ENCODE measurements around the gene FRMPD1. TPM values are rescaled to one million over a fixed set of nuclear protein-coding genes. Genes with fewer than 3 reads are reported as not detected.

The FRMPD1 gene
- total and polyA plus RNA-seq, 2 donors from 2014 or later, result 0.19 to 0.90 TPM

DNA sequence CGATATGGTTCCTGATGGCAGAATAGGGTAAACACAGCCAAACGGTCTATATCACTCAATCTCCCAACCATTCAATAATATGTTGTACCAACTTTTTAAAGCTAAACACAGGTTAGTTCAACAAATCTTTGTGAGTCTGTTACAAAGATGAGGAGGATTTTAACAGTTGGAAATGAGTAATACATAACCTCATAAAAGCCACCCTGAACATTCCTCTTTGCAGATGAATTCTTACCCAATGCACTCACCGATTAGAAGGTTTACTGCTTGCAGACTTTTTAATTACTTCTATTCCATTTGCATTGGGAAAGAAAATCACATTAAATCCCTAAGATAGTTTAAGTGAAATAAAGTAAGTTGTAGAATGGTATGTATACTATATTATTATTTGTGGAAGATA lies 79.5 kb downstream of the FRMPD1 start:
- FAIRE-seq (no peak), DNase-seq (no peak)
- H3K9me3 ChIP-seq (ENCODE audit: control insufficient read depth in 2 of 3, insufficient read depth in 1 of 3, low read length in 3 of 3), result no peaks in the 10 kb centered on the region
- H3K36me3 ChIP-seq (ENCODE audit: control insufficient read depth in 2 of 3, insufficient read depth in 3 of 3, low read length in 3 of 3), result no peaks in the 10 kb centered on the region
- no peak overlapping the region for H3K27ac ChIP-seq (ENCODE audit: low read depth in 2 of 2, low read length in 2 of 2)
- H3K4me1 ChIP-seq (ENCODE audit: control insufficient read depth in 2 of 3, insufficient read depth in 2 of 3, low read depth in 1 of 3, low read length in 3 of 3), result no peaks in the 10 kb centered on the region
- H3K9ac ChIP-seq (ENCODE audit: low read length in 3 of 3), result no peak overlapping the region
- H3K4me3 ChIP-seq (ENCODE audit: low read length in 3 of 3), result no peak overlapping the region
- TF ChIP-seq, protein P1, sequence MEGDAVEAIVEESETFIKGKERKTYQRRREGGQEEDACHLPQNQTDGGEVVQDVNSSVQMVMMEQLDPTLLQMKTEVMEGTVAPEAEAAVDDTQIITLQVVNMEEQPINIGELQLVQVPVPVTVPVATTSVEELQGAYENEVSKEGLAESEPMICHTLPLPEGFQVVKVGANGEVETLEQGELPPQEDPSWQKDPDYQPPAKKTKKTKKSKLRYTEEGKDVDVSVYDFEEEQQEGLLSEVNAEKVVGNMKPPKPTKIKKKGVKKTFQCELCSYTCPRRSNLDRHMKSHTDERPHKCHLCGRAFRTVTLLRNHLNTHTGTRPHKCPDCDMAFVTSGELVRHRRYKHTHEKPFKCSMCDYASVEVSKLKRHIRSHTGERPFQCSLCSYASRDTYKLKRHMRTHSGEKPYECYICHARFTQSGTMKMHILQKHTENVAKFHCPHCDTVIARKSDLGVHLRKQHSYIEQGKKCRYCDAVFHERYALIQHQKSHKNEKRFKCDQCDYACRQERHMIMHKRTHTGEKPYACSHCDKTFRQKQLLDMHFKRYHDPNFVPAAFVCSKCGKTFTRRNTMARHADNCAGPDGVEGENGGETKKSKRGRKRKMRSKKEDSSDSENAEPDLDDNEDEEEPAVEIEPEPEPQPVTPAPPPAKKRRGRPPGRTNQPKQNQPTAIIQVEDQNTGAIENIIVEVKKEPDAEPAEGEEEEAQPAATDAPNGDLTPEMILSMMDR (IDR thresholded peaks at IDR 0.05; ENCODE audit: borderline replicate concordance, extremely low read depth, insufficient read depth), result no peak
- H3K27me3 ChIP-seq (ENCODE audit: control insufficient read depth, insufficient read depth, low read length), result no peaks in the 10 kb centered on the region
- intact Hi-C loops (cut with DNase I), result no loop called here

DNA sequence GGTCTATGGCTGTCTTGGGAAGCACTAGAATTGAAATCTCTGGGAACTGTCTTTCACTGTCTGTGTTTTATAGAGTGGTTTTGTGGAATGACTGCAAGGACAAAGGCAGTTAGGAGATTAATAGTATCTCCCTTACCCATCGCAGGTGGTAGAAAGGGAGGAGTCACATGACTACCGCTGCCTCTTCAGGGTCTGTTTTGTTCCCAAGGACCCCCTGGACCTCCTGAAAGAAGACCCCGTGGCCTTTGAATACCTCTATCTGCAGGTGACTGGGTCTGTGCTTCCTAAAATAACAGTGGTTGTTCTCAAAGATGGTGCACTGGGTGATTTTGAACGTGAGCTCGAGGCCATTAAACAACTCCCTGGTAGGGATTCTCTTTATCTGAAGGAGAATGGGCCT lies 80.1 kb downstream of the FRMPD1 start:
- intact Hi-C loops (cut with DNase I), result no loop called here
- Histone ChIP-seq H3K27me3 (ENCODE audit: control insufficient read depth, insufficient read depth, low read length) (no peaks in the 10 kb centered on the region), H3K27ac (ENCODE audit: low read depth in 2 of 2, low read length in 2 of 2) (no peak overlapping the region), H3K4me1 (ENCODE audit: control insufficient read depth in 2 of 3, insufficient read depth in 2 of 3, low read depth in 1 of 3, low read length in 3 of 3) (no peaks in the 10 kb centered on the region), H3K4me3 (ENCODE audit: low read length in 3 of 3) (no peak overlapping the region), H3K9me3 (ENCODE audit: control insufficient read depth in 2 of 3, insufficient read depth in 1 of 3, low read length in 3 of 3) (no peaks in the 10 kb centered on the region), H3K36me3 (ENCODE audit: control insufficient read depth in 2 of 3, insufficient read depth in 3 of 3, low read length in 3 of 3) (no peaks in the 10 kb centered on the region), H3K9ac (ENCODE audit: low read length in 3 of 3) (no peak overlapping the region)
- FAIRE-seq (no peak), DNase-seq (no peak)
- TF ChIP-seq, protein P1 (IDR thresholded peaks at IDR 0.05; ENCODE audit: borderline replicate concordance, extremely low read depth, insufficient read depth), result no peak

DNA sequence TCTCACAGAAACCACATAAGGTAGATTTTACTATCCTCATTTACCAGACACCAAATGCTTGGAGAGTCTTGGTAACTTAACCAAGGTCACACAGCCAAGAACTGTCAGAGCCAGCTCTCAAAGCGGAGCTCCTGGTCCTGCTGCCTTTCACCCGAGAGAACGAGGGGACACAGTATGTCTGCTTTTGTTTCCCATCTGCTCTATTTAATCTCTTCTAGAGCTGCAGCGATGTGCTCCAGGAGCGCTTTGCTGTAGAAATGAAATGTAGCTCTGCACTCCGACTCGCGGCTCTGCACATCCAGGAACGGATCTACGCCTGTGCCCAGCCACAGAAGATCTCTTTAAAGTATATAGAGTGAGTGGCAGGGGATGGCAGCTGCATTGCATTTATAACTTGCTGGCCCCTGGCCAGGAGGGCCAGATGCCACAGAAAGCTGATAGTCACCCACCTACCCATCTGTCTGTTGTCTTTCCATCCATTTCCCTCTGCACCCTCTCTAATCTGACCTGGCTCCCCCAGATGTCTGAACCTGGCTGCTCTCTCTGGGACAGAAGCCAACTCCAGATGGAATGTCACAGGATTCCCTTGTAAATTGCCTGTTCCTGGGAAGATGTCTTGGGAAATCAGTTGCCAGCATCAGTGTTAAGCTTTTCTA lies 81.5 kb downstream of the FRMPD1 start:
- H3K27me3 ChIP-seq (ENCODE audit: control insufficient read depth, insufficient read depth, low read length), result no peaks in the 10 kb centered on the region
- intact Hi-C loops (cut with DNase I), result no loop called here
- no peaks in the 10 kb centered on the region for H3K36me3 ChIP-seq (ENCODE audit: control insufficient read depth in 2 of 3, insufficient read depth in 3 of 3, low read length in 3 of 3)
- H3K4me3 ChIP-seq (ENCODE audit: low read length in 3 of 3), result no peak overlapping the region
- no peak for DNase-seq
- no peaks in the 10 kb centered on the region for H3K4me1 ChIP-seq (ENCODE audit: control insufficient read depth in 2 of 3, insufficient read depth in 2 of 3, low read depth in 1 of 3, low read length in 3 of 3)
- TF ChIP-seq, protein P1 (IDR thresholded peaks at IDR 0.05; ENCODE audit: borderline replicate concordance, extremely low read depth, insufficient read depth), result no peak
- H3K9ac ChIP-seq (ENCODE audit: low read length in 3 of 3), result no peak overlapping the region
- no peaks in the 10 kb centered on the region for H3K9me3 ChIP-seq (ENCODE audit: control insufficient read depth in 2 of 3, insufficient read depth in 1 of 3, low read length in 3 of 3)
- no peak for FAIRE-seq
- H3K27ac ChIP-seq (ENCODE audit: low read depth in 2 of 2, low read length in 2 of 2), result no peak overlapping the region

DNA sequence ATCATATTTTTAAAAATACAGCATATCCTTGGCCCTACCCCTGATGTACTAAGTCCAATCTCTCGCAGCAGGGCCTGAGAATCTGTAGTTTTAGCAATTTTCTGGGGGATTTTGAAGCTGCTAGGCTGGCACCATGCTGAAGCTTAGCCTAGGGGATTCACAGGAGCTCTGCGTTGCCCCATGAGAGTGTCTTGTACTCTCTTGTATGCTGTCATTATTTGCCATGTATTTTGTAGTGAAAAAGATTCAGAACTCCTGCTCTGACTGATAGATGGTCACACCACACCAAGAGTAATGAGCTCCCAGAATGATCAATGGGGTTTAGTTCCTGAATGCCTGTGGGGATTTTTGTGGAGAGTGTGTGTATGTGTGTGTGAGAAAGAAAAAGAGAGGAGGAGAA lies 82.2 kb downstream of the FRMPD1 start:
- intact Hi-C loops (cut with DNase I), result no loop called here

More for the DNA sequence above, 82.2 kb downstream of the FRMPD1 start:
- Histone ChIP-seq H3K9ac (ENCODE audit: low read length in 3 of 3) (no peak overlapping the region), H3K27ac (ENCODE audit: low read depth in 2 of 2, low read length in 2 of 2) (no peak overlapping the region), H3K27me3 (ENCODE audit: control insufficient read depth, insufficient read depth, low read length) (no peaks in the 10 kb centered on the region), H3K4me3 (ENCODE audit: low read length in 3 of 3) (no peak overlapping the region), H3K9me3 (ENCODE audit: control insufficient read depth in 2 of 3, insufficient read depth in 1 of 3, low read length in 3 of 3) (no peaks in the 10 kb centered on the region), H3K36me3 (ENCODE audit: control insufficient read depth in 2 of 3, insufficient read depth in 3 of 3, low read length in 3 of 3) (no peaks in the 10 kb centered on the region), H3K4me1 (ENCODE audit: control insufficient read depth in 2 of 3, insufficient read depth in 2 of 3, low read depth in 1 of 3, low read length in 3 of 3) (no peaks in the 10 kb centered on the region)
- TF ChIP-seq, protein P1 (IDR thresholded peaks at IDR 0.05; ENCODE audit: borderline replicate concordance, extremely low read depth, insufficient read depth), result no peak
- FAIRE-seq, result no peak
- DNase-seq, result no peak

Data from kidney (tissue), 14 donors.